Measurements from ENCODE around the gene CADPS2. TPM values are rescaled to one million over a fixed set of nuclear protein-coding genes. Genes with fewer than 3 reads are reported as not detected.

CADPS2 gene
- total and polyA plus RNA-seq, 7 donors, result 4.7 to 13.0 (median 9.5) TPM

- Histone ChIP-seq H3K9me3 (no peaks in the 10 kb centered on the region), H3K36me3 (no peaks in the 10 kb centered on the region), H3K4me3 (no peak overlapping the region), H3K27ac (no peak overlapping the region), H3K4me1 (no peaks in the 10 kb centered on the region), H3K27me3 (no peaks in the 10 kb centered on the region)
- WGBS, 2 donors, result 81 to 88% methylated on average over 3 of the region's 3 CpGs
- TF ChIP-seq POLR2A (IDR thresholded peaks at IDR 0.05) (no peak), POLR2AphosphoS5 (IDR thresholded peaks at IDR 0.05) (no peak), CTCF (IDR thresholded peaks at IDR 0.05) (no peak), EP300 (IDR thresholded peaks at IDR 0.05) (no peak)
- intact Hi-C loops (cut with DNase I), result no loop called here
- no peak for DNase-seq
These were observed 252.8 kb downstream of the CADPS2 start for GRCh38 chr7:122633472-122633871.

- no peak for DNase-seq
- intact Hi-C loops (cut with DNase I), result no loop called here
- no peaks in the 10 kb centered on the region for H3K36me3 ChIP-seq
- no peak overlapping the region for H3K27ac ChIP-seq
- H3K27me3 ChIP-seq, result no peaks in the 10 kb centered on the region
- H3K4me1 ChIP-seq, result no peaks in the 10 kb centered on the region
- H3K4me3 ChIP-seq, result no peak overlapping the region
- no peaks in the 10 kb centered on the region for H3K9me3 ChIP-seq
- TF ChIP-seq POLR2A (IDR thresholded peaks at IDR 0.05), result no peak
- no peak for TF ChIP-seq CTCF (IDR thresholded peaks at IDR 0.05)
These were observed 254.0 kb downstream of the CADPS2 start for GRCh38 chr7:122632238-122632637.

- intact Hi-C loops (cut with DNase I), result no loop called here
- H3K4me3 ChIP-seq, result no peak overlapping the region
- no peak for DNase-seq
- TF ChIP-seq POLR2A (IDR thresholded peaks at IDR 0.05), result no peak
- TF ChIP-seq POLR2AphosphoS5 (IDR thresholded peaks at IDR 0.05), result no peak
- no peak for TF ChIP-seq EP300 (IDR thresholded peaks at IDR 0.05)
- no peak for TF ChIP-seq CTCF (IDR thresholded peaks at IDR 0.05)
- H3K27me3 ChIP-seq, result no peaks in the 10 kb centered on the region
- no peaks in the 10 kb centered on the region for H3K9me3 ChIP-seq
- no peak overlapping the region for H3K27ac ChIP-seq
- H3K4me1 ChIP-seq, result no peaks in the 10 kb centered on the region
- H3K36me3 ChIP-seq, result no peaks in the 10 kb centered on the region
These were observed 256.8 kb downstream of the CADPS2 start for GRCh38 chr7:122629412-122629953.

GRCh38 chr7:122628651-122629411 is 257.4 kb downstream of the CADPS2 start:
- Histone ChIP-seq H3K4me1 (no peaks in the 10 kb centered on the region), H3K27me3 (no peaks in the 10 kb centered on the region), H3K27ac (no peak overlapping the region), H3K4me3 (no peak overlapping the region), H3K9me3 (no peaks in the 10 kb centered on the region), H3K36me3 (no peaks in the 10 kb centered on the region)
- 49 to 74% methylated on average over 5 of the region's 5 CpGs for WGBS, 2 donors
- intact Hi-C loops (cut with DNase I), result no loop called here
- TF ChIP-seq POLR2A (IDR thresholded peaks at IDR 0.05), result no peak
- DNase-seq, result no peak

- no peak for DNase-seq
- Histone ChIP-seq H3K27ac (no peak overlapping the region), H3K9me3 (no peaks in the 10 kb centered on the region), H3K4me1 (no peaks in the 10 kb centered on the region), H3K27me3 (no peaks in the 10 kb centered on the region), H3K4me3 (no peak overlapping the region), H3K36me3 (no peaks in the 10 kb centered on the region)
- intact Hi-C loops (cut with DNase I), result no loop called here
- WGBS, 2 donors, result 82 to 87% methylated on average over 3 of the region's 3 CpGs
- TF ChIP-seq POLR2AphosphoS5 (IDR thresholded peaks at IDR 0.05) (no peak), EP300 (IDR thresholded peaks at IDR 0.05) (no peak), POLR2A (IDR thresholded peaks at IDR 0.05) (no peak), CTCF (IDR thresholded peaks at IDR 0.05) (no peak)
These were observed 259.5 kb downstream of the CADPS2 start for GRCh38 chr7:122626785-122627184.
